GM12891 (cell line): ENCODE results near the gene DNAJC25.
A peak's percentile ranks its signal among the peaks of the same experiment; 100 is the strongest.
"Not testable (repeated sequence)": the region's sequence is repeated elsewhere in the genome, so short reads cannot be mapped to it uniquely, and the experiment has no call there.

ENCODE experiments used
- DNase-seq: peaks from one replicate; pipeline ENCODE4 v3.0.0; 2011; ENCODE audit warnings: low spot score; ENCODE audit not compliant: insufficient read length
- FAIRE-seq: peaks from 2 replicates; lab custom pipeline; 2011; peaks lifted over from hg19 to GRCh38; lab: Jason Lieb, UNC
- PAX5 ChIP-seq: IDR thresholded peaks from 2 replicates; pipeline ENCODE4 v1.6.1; 2011; ENCODE audit warnings: low read length, moderate library complexity, mild to moderate bottlenecking; ENCODE audit not compliant: insufficient read depth, severe bottlenecking
- POLR2A ChIP-seq: IDR thresholded peaks from 2 replicates; pipeline ENCODE4 v1.6.1; 2011; ENCODE audit warnings: low read depth, low read length, control low read depth
- POLR2AphosphoS5 ChIP-seq: IDR thresholded peaks from 2 replicates; pipeline ENCODE4 v1.6.1; 2011; ENCODE audit warnings: low read depth, low read length, control low read depth
- POU2F2 ChIP-seq: IDR thresholded peaks from 2 replicates; pipeline ENCODE4 v1.6.1; 2011; ENCODE audit warnings: low read depth, mild to moderate bottlenecking, control low read depth, low read length, moderate library complexity
- SPI1 ChIP-seq: IDR thresholded peaks from 2 replicates; pipeline ENCODE4 v1.6.1; 2011; ENCODE audit warnings: low read depth, low read length, control low read depth
- TAF1 ChIP-seq: IDR thresholded peaks from 2 replicates; pipeline ENCODE4 v1.6.1; 2011; ENCODE audit warnings: low read depth, low read length, control low read depth

The DNAJC25 gene

GRCh38 chr9:111662576-111663300, 31.6 kb downstream of the DNAJC25 start:
- FAIRE-seq (no peak), DNase-seq (peak; percentile 11)
- TF ChIP-seq PAX5 (no peak), TAF1 (no peak), SPI1 (no peak), POU2F2 (no peak), POLR2A (no peak), POLR2AphosphoS5 (no peak)

- no peak for TF ChIP-seq POLR2AphosphoS5
- no peak for TF ChIP-seq POU2F2
- no peak for TF ChIP-seq POLR2A
- TF ChIP-seq PAX5, result no peak
- no peak for TF ChIP-seq TAF1
- TF ChIP-seq SPI1, result no peak
- DNase-seq (no peak), FAIRE-seq (no peak)
Observed at GRCh38 chr9:111663301-111663823, 32.2 kb downstream of the DNAJC25 start.

- no peak for TF ChIP-seq TAF1
- no peak for TF ChIP-seq PAX5
- no peak for TF ChIP-seq SPI1
- TF ChIP-seq POU2F2, result no peak
- no peak for TF ChIP-seq POLR2A
- TF ChIP-seq POLR2AphosphoS5, result no peak
- DNase-seq, result no peak
- FAIRE-seq, result no peak
Observed at GRCh38 chr9:111668026-111668573, 37.0 kb downstream of the DNAJC25 start.

- not testable (repeated sequence) for FAIRE-seq, DNase-seq
Observed at GRCh38 chr9:111668601-111669000, 37.5 kb downstream of the DNAJC25 start.

- peak; percentile 5 for FAIRE-seq
- DNase-seq, result no peak
- TF ChIP-seq POU2F2 (no peak), POLR2A (no peak), SPI1 (no peak), POLR2AphosphoS5 (no peak), TAF1 (no peak), PAX5 (no peak)
Observed at GRCh38 chr9:111674319-111674718, 43.2 kb downstream of the DNAJC25 start.

- TF ChIP-seq TAF1 (no peak), POLR2A (no peak), PAX5 (no peak), POLR2AphosphoS5 (no peak), SPI1 (no peak), POU2F2 (no peak)
- DNase-seq, result no peak
- FAIRE-seq, result no peak
Observed at GRCh38 chr9:111676116-111676515, 45.0 kb downstream of the DNAJC25 start.

- TF ChIP-seq POLR2A, result no peak
- TF ChIP-seq SPI1, result no peak
- no peak for TF ChIP-seq TAF1
- no peak for TF ChIP-seq POLR2AphosphoS5
- TF ChIP-seq PAX5, result no peak
- TF ChIP-seq POU2F2, result no peak
- DNase-seq, result no peak
- FAIRE-seq, result no peak
Observed at GRCh38 chr9:111678293-111678692, 47.2 kb downstream of the DNAJC25 start.

- FAIRE-seq (no peak), DNase-seq (no peak)
- TF ChIP-seq PAX5, result no peak
- no peak for TF ChIP-seq SPI1
- no peak for TF ChIP-seq POU2F2
- no peak for TF ChIP-seq POLR2A
- no peak for TF ChIP-seq POLR2AphosphoS5
- no peak for TF ChIP-seq TAF1
Observed at GRCh38 chr9:111679199-111679598, 48.1 kb downstream of the DNAJC25 start.

- DNase-seq (no peak), FAIRE-seq (no peak)
- TF ChIP-seq POLR2AphosphoS5 (no peak), POU2F2 (no peak), POLR2A (no peak), TAF1 (no peak), SPI1 (no peak), PAX5 (no peak)
Observed at GRCh38 chr9:111683392-111683791, 52.3 kb downstream of the DNAJC25 start.

GRCh38 chr9:111691672-111692329, 60.7 kb downstream of the DNAJC25 start:
- FAIRE-seq (peak; percentile 61), DNase-seq (no peak)
- no peak for TF ChIP-seq SPI1
- no peak for TF ChIP-seq PAX5
- no peak for TF ChIP-seq TAF1
- no peak for TF ChIP-seq POLR2AphosphoS5
- no peak for TF ChIP-seq POLR2A
- TF ChIP-seq POU2F2, result no peak
